Epidermal melanocyte (primary cell): ENCODE data around the gene TRPV2.
A peak's percentile ranks its signal among the peaks of the same experiment; 100 is the strongest.
"Not testable (repeated sequence)": the region's sequence is repeated elsewhere in the genome, so short reads cannot be mapped to it uniquely, and the experiment has no call there.

ENCODE experiments used
- DNase-seq: peaks from one replicate; pipeline ENCODE4 v3.0.0; 2011; ENCODE audit warnings: low spot score; ENCODE audit not compliant: insufficient read length

TRPV2 gene

DNA sequence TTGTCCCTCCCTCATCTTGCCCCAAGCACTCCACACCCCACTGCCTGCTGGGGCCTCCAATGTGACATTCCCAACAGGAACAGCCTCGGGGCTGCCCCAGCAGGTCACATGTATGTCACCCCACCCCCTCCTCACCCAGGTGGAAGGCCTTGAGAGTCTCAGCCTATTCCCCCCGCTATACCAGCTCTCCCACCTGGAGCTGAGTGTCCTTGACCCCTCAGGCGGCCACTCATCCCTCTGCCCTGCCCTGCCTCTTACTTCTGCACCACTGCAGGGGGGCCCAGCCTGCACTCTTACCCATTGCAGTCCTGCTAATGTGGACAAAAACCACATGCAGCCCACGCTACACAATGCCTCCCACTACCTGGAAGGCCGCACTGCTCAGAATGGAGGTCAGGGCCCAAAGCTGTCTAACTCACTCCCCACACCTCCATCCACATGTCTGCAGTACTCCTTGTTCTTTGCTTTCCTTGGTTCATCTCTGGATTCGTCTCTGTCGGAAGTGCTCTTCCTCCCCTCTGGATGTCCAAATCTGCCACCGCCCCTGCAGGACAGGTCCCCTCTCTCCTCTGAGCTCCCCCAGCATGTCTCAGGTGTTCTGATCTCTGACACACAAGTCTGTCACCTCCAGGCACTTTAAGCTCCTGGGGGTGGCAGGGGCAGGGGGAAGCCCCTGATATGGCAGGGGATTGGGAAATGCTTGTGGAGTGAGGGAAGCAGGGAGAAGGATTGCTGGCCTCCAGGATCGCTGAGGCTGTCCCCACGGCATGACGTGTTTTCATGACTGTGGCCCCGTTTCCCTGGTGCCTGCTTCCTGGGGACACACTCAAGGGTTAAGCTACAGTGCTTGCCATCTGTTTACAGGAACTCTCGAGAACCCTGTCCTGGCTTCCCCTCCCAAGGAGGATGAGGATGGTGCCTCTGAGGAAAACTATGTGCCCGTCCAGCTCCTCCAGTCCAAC, 20.8 kb downstream of the TRPV2 start:
- no peak for DNase-seq

DNA sequence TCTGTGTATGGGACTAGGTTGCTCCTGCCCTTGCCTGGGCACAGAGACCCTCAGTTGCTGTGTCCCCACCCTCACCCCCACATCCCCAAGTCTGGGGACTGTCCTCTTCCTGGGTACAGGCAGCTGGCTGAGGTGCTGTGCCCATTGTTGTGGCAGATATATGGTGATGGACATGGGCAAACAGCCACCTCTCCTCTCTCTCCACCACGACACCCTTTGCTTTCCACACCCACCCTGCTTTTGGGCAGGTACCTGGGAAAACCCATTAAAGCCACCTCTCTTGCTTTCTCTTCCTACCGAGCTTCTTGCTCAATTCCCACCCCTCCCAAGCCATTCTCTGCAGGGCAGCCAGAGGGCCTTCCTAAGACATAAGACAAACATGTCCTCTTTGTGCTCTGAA, 21.7 kb downstream of the TRPV2 start:
- no peak for DNase-seq

DNA sequence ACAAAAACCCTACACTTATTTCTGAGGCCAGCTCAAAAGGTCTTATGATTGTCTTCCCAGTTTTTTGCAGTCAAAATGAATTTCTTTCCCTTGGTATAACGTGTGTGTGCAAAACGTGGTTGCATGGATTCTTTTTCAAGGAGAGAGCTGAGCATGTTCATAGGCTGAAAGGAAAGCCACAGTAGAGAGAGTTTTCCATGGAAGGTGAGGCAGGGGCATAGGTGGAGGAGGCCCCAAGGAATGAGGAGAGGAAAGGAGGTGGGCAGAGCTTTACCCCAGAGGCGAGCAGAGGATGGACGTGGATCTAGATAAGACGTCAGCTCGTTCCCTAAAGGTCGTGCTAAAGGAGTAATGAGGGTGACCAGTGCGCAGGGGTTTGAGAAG, 22.8 kb downstream of the TRPV2 start:
- DNase-seq = peak; percentile 45

DNA sequence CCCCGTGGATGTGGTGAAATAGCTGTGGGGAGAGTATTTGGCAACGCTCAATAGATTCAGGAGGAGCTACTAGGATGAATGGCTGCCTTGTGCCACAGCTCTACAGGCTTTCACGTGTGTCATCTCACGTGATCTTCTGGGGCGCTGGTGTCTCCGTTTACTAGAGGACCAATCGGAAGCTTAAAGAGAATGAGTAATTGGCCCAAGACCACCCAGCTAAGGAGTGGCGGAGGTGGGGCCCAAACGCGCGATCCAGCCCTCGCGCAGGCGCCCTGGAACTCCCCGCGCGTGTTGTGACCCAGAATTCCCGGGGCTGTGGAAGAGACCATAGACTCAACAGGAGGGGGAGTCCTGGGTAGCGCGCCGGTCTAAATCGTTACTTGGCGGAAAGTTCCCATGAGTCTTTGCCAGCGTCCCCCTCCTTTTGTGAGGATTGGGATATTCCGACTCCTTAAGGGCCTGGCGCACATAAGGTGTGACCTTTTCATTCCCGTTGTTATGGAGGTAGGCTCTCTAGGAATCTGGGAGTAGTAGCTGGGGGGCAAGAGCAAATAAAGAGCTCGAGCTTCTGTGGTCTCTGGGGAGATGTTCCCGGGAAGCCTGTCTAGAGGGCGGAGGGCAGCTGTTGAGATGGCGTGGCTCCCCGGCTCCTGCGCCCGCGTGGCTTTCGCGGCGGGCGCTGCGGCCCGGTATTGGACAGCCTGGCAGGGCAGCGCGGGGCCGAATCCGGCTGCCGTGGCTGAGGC, 23.4 kb downstream of the TRPV2 start:
- peak; percentile 100 for DNase-seq

DNA sequence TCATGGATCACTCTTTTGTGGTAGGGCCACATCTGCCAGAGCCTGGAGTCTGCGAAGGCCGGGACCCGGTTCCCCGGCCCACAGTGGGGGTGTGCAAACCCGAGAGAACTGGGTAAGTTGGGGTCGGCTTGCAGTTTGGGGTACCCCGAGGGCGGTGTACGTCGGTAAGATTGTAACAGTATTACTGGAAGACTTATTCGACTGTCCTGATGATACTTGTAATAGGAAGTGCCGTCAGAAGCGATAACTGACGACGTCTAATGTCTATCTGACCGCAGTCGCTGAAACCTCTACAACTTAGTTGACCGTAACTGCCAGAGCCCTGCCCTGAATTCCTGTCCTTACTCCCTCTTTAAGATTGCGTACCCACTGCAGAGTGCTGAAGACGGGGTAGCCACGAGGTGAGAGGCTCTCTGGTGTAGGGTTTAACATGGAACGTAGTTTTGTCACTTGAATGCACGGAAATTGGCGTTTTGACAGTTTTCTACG, 24.0 kb downstream of the TRPV2 start:
- DNase-seq = no peak

DNA sequence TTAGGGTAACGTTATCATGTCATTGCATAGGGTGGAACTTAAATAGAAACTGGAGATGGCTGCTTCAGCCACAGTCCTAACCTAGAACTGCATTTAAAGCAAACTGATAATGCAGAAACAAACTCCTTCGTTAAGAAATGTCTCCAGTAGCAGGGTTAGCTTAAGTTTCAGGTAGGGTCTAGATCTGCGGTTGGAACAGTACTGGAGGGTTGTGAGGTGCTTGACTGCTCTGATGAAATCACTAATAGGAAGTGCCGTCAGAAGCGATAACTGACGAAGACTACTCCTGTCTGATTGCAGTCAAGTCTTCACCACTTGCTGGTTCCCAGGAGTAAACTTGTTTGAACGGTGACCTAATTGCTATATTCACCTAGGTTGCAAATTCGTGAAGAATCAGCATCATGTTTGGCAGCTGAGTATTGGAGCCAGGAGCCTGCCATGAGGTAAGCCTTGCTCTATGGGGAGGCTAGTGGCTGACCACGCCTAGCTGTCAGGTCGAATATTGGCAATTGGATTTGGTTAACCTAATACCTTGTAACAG, 24.5 kb downstream of the TRPV2 start:
- DNase-seq = no peak

DNA sequence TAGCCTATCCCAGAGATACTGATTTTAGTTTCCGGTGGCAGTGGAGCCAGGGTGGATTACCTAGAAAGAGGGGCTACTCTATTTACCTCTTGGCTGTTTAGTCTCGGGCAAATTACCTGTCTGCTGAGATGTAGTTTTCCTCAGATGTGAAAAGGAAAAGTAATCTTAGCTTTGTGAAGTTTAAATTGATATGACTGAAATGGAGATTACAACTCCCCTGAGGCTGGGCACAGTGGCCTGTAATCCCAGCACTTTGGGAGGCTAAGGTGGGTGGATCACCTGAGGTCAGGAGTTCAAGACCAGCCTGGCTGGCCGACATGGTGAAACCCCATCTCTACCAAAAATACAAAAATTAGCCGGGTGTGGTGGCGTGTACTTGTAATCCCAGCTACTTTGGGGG, 25.0 kb downstream of the TRPV2 start:
- not testable (repeated sequence) for DNase-seq

DNA sequence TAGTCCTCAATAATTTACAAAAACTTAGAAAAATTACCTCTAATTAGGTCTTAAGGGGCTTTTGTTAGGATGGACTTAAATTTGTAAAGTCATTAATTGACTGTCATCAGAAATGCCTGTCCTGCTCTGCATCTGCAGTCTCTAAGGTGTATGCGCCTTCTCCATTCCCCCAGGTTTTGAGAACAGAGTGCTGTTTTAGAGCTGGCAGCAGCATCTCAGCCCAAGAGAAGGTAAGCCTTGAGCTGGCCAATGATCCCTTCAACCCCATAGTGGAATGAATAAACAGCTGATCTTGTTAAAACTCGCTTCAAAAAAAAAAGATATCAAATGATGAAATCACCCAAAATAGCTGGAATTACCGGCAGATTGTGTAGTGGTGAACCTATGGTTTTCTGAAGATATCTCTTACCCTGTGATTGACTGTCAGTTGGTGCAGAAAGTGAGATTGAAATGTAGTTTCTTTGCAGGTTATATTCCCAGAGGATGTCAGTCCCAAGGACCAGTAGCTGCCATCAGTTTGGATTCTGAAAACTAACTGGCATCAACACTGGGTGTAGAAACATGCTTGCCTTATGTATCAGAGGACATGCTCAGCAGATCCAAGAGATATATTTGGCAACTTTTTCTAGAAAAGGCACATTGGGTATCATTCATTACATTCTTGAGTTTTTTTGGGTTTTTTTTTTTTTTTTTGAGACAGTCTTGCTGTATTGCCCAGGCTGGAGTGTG, 25.7 kb downstream of the TRPV2 start:
- no peak for DNase-seq

DNA sequence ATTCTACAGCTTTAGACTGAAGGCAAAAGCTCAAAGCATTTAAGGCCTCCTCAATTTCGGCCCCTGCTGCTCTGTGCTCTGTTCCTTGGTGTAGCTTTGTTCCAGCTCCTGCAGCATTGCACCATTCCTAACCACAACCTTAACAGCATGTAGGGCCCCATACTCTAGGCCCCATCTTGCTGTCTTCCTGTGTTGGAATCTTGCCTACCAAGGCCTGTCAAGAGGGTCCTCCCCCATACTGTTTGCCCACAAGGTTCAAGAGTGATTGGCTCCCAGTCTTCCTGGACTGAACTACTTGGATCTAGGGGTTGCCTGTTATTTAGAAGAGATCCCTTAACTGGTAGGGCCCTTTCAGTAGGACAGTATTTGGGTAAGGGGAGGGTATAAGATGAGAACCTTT, 26.8 kb downstream of the TRPV2 start:
- DNase-seq = no peak

DNA sequence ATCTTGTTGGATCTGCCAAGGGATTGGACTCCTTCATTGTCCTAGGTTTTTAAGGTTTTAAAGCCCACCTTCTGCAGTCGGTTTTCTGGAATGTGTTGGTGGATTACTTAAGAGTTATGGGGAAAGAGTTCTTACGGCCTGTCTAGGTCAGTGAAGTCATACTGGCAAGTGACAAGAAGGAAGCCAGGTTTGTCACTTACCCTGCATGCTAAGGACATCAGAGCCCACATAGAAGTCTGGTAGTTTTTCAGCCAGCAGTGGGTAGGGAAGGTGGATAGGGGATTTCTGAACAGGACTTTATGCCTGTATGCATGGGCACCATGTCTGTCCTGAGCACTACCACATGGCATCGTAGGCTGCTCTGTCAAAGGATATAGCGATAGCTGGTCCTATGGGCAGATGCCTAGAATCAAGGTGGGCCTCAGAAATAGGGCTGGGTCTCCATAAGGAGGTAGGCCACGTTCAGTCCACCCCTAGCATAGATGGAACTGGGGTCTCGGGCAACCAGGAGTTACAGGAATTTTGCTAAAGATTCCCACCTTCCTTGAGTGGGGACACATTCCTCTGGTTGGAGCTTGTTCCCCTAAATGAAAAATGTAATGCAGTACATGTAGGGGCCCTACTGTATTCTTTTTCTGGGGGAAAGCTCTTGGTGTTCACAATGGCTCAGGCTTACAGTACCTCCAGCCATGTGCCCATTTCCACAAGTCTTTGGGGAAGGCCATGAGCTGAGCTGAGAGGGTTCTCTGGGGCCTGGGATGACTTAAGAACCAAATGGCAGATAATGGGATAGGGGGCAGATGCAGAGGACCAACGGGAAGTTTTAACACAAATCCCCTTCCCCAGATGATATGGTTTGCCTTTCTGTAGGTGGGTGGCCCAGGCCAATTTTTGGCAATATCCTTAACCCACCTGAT, 27.5 kb downstream of the TRPV2 start:
- no peak for DNase-seq

DNA sequence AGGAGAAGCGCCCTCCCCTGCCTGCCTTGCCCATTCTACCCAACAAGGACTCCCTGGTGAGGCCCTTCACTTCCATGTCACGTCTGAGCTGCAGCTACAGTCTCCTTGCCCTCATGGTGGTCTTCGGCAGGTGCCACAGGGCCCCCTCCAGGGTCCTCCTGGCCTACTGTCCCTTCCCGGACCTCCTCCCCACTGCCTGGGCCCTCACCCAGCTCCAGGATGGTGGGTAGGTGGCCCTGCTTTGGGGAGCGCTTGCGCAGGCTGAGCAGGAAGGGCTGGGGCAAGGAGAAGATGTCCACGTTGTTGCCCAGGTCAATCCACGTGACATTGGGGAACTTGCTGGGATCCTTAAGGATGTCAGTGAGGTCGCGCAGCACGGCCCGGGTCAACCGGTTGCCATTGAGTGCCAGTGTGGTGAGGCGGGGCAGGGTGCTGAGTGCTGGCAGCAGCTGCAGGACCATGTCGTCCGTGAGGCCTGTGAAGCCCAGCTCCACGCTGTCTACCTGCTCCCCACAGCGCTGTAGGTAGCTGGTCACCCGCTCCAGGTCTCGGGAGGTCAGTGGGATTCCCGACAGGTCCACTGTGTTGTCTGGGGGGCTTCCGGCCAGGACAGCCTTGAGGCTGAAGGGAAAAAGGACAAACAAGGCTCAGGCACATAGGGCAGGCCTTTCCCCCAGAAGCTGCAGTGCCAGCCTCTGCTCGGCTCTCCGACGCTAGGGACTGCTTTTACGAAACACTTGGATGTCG, 28.3 kb downstream of the TRPV2 start:
- no peak for DNase-seq

DNA sequence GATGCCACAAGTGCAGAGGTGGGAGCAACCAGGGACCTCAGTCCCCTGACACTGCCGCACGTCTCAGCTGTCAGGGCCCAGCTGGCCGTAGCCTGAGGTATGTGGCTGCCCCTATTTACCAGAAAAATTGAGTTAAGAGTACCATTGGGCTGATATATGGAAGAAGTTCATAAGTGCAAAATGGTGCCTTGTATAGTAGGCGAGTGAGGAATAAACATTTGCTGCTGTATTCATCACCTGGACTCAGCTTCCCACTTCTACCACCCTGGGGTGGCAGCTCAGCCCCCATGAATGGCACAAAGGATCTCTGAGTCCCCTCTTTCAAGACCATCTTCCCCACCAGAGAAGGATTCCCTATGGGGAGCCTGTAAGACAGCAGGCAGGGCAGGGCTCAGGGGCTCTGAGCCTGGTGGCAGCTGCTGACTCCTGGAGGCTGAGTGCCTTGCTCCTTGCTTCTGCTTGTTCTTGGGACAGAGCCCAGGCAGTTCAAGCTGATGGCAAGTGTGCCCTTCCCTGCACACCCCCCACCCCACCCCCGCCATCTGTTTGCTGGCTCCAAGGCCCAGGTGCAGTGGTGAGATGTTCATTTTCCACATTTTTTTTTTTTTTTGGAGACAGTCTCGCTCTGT, 29.0 kb downstream of the TRPV2 start:
- DNase-seq = no peak

DNA sequence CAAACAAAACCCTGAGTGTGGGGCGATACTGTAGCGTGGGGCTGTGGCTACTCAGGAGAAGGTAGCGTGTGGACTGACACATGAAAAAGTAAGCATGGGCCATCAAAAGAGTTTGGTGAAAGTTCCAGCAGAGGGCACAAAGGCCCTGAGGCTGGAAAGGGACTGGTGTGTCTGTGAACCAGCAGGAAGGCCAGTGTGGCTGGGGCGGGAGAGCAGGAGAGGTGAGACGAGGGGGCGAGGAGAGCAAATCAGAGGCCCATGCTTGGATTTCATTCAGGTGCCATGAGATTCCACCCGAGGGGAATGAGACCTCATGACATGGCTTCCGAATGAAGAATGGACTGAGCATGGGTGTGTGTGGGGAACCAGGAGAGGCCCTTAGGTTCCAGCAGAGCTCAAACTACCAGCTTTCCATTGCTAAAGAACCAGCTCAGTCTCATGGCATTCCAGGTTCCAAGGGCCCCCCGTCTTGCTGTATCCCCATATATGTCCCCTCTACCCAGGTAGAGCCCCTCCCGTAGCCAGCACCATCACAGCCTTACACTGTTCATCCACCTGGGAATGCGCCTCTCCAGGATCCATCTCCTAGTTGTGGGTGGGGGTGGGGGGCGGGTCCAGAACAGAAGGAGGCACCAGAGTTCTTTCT, 31.1 kb downstream of the TRPV2 start:
- no peak for DNase-seq

DNA sequence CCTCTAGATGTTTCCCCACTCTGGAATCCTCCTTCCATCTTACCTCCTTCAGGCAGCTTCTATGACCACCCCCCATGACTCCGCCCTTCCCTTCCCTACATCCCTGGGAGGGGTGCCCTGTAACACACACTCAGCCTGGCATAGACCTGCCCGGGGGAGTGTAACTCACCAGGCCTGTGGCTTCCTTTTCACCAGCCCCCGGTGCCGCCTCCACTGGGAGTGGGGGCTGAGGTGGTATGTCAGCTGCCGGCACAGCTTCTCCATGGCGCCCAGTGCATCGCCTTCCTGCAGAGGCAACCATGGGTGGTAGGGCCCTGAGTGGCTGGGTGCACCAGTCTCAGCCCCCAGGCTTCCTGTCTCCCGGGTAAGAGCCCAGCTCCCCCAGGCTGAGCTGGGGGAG, 32.3 kb downstream of the TRPV2 start:
- no peak for DNase-seq

DNA sequence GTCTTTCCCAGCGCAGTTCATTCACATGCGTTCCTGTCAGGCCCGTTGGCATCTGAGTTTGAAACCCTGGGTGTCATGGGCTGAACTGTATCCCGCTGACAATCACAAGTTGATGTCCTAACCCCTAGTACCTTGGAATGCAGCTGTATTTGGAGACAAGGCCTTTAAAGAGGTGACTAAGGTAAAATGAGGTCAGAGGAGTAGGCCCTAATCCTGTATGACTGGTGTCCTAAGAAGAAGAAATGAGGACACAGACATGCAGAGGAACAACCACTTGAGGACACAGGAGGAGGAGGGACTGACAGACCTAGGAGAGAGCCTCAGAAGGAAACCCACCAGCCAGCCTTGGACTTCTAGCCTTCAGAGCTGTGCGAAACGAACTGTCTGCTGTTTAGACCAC, 33.1 kb downstream of the TRPV2 start:
- no peak for DNase-seq

DNA sequence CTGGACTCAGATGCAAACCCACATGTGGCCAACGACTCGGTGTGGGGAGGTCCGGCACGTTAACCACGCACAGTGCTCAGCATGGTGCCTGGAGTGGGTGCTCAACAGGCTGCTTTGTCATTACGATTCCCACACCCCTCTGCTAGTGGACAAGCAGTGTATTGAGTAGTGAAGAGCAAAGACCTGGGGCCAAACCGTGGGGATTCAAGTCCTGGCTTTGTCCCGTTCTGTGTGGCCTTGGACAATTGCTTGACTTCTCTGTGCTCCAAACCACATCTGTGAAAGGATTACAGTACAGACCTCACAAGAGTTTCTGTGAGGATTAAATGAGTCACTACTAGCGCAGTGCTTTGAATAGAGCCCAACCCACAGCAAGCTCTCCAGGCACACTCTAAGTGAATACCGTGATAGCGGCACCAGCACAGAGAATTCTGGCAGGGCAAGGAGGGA, 33.8 kb downstream of the TRPV2 start:
- no peak for DNase-seq

DNA sequence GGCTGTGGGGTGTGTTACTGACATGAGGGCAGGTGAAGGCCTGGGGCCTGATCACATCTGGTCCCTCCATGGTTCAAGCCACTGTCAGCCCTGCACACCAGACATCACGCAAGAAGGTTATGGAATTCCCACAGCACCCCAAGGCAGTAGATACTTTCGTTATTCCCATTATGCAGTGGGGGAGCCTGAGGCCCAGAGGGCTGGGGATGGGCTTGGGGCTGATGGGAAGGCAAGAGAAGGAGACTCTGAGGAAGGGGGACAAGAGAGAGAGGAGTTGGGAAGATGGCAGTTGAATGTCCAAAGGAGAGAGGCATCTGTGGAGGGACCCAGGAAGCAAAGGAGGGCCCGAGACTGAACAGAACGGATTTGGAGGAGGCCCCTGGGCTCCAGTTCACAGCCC, 34.7 kb downstream of the TRPV2 start:
- no peak for DNase-seq

DNA sequence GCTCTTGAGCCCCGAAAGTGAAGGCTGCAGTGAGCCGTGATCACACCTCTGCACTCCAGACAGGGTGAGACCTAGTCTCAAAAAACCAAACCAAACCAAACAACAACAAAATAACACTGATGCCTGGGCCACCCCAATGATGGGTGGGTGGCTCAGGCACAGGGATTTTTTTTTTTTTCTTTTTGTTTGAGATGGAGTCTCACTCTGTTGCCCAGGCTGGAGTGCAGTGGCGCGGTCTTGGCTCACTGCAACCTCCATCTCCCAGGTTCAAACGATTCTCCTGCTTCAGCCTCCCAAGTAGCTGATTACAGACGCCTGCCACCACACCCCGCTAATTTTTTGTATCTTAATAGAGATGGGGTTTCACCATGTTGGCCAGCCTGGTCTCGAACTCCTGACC, 36.9 kb downstream of the TRPV2 start:
- DNase-seq = not testable (repeated sequence)

DNA sequence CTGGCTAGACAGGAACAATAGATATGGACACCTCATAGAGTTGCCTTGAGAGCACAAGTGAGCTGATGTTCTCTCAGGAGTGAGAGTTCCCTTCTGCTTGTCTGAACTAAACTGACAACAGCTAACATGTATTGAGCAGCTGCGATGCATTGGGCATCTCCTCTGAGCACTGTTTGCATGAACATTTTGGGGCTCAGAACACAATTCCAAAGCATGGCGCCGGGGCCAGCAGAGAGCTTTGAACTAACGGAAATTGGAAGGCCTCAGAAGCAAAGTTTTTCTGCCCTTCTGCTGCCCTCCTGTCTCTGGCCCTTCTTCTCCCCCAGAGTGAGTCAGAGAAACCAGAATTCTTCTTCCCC, 38.1 kb downstream of the TRPV2 start:
- DNase-seq = no peak
